ENCODE measurements around the gene PPP1R13B.

GRCh38 chr14:103718572-103718971 is 128.8 kb downstream of the PPP1R13B start:
- TF ChIP-seq CTCF (IDR thresholded peaks at IDR 0.05) = no peak
- no peak for TF ChIP-seq POLR2AphosphoS5 (IDR thresholded peaks at IDR 0.05)

All from breast epithelium (tissue), 3 donors.